Left hindlimb (tissue), 1 donor: ENCODE data around the gene C18orf63.

ENCODE experiments used
- DNase-seq: peaks from one replicate; pipeline ENCODE4 v3.0.0-alpha.2; 2018

Gene C18orf63

DNA sequence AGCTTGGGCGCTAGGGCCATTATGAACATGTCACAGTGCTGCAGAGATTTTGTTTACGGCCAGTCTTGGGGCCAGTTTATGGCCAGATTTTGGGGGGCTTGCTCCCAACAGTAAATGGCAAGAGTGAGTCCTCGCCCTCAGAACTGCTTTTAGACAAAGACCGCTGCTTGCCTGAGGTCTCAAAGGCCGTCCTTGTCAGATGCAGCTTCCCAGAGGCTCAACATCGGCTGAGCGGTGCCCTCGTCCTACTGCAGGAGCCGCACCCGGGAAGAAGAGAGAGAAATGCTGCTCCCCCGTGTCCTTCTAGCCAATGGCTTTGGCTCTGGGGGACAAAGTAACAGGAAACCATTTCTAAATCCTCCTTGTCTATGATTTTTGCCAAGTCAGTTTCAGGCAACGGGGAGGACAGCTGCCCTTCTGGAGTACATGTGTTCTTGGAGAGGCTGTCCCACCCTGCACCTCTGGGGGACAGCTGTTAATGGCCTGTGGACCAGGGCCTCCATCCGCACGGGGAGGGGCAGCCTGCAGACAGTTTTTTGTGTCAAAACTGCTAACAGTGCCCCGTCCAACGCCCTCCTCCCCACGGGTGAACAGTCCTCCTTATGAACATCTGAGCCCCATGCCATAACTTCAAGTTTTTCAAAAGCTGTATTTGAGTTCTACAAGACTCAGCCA, 66.1 kb downstream of the C18orf63 start:
- DNase-seq: no peak

DNA sequence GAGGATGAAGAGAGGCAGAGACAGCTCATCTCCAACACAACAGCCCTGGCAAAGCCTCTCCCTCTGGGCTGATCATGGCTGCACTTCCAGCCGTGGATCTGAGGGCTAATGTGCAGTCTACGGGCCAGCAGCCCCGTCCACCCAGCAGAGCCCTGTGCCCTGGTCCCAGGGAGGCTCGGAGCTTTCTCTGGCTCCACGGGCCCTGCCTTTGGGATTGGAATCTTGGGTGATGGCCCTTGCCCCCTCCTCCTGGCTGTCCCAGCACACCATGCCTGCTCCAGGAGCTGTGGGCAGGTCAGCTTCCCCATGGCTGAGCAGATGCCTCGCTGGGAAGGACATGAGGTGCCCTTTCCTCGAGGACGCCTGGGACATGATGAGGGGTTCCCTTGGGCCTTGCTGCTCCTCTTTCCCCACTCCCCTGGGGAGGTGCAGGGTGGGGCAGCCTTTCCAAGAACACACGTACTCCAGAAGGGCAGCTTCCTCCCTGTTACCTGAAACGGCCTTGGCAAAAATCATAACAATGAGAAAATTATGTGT, 66.9 kb downstream of the C18orf63 start:
- DNase-seq: no peak

DNA sequence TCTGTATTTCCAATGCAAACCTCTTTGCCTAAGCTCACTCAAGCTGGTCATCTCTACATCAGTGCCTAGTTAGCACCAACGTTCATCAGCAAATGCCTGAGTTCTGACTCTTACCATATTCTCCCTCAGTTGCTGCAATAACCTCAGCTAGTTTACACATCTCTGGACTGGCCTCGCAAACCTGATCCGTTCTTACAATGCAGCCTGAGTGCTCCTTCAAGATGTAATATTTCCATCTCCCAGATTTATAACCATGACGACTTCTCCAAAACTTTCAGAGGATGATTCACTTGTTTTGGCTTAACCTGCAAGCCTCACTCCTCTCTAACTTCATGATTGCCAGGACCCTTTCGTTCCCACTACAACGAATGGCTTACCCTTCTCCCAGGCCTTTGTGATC, 71.7 kb downstream of the C18orf63 start:
- DNase-seq: no peak

DNA sequence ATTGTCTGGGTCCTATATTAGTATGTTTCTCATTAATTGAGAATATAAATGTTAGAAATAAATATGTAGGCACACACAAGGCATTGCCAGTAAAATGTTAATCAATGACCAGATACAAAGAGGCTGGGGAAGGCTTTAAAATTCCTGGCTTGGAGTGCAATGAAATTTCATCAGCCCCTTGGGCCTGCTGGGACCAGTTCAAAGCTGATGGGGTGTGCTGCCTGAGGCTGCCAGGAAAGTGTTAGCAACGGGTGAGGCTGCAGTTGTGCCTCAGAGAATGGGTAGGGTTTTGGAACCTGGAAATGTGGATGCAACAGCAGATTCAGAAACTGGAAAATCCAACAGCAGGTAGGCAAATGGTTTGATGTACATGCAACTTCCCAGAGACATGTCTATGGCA, 72.6 kb downstream of the C18orf63 start:
- DNase-seq: no peak

- no peak for DNase-seq
Measured at GRCh38 chr18:74389171-74389927, 73.7 kb downstream of the C18orf63 start.

DNA sequence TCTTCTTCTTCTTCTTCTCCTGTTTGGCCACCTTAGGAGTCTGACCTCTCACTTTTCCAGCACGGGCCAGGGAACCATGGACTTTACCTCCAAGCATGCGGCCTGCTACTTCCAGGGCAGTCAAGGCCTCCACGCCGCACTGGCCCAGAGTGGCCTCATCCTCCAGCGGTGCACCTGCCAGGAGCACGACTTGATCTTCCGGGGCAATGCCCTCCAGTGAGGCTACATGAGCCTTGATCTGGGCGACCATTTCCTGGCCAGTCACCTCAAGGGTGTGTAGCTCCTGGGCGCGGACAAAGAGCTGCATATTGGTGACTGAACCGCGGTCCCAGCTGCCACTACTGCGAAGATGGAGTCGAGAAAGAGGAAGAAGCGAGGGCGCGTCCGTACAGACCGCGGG, 74.4 kb downstream of the C18orf63 start:
- no peak for DNase-seq

- no peak for DNase-seq
Measured at GRCh38 chr18:74390900-74391299, 75.3 kb downstream of the C18orf63 start.

DNA sequence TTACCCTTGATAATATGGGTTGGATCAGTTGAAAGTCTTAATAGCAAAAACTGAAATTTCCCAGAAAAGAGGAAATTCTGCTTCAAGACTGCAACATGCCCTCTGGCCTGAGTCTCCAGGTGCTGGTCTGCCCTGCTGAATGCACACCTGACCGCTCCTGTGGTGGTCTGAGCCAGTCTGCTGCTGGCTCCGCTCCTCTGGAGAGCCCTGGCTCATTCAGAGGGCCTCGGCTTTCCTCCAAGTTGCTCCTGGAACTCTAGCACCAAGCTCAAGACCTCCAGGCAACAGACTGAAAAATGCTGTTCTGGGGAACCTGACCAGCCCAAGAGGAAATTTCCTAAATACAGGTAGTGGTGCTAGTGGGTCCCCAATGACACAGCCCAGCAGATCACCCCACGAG, 76.7 kb downstream of the C18orf63 start:
- DNase-seq: no peak

DNA sequence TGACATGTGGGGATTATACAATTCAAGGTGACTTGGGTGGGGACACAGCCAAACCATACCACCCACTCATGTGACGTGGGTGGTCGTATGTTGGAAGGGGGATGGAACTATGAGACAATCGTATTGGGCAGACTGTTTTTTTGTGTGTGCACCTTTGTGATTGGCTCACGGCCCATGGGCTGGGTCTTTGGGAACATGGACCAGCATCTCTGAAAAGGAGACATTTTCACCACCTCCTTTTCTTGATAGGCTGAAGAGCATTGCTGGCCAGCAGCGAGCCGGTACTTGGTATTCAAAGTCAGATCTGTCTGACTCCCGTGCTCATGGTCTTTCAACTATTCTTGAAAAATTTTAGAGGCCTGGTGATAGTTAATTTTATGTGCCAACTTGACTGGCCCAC, 79.4 kb downstream of the C18orf63 start:
- no peak for DNase-seq

- no peak for DNase-seq
Measured at GRCh38 chr18:74395648-74396154, 80.1 kb downstream of the C18orf63 start.

DNA sequence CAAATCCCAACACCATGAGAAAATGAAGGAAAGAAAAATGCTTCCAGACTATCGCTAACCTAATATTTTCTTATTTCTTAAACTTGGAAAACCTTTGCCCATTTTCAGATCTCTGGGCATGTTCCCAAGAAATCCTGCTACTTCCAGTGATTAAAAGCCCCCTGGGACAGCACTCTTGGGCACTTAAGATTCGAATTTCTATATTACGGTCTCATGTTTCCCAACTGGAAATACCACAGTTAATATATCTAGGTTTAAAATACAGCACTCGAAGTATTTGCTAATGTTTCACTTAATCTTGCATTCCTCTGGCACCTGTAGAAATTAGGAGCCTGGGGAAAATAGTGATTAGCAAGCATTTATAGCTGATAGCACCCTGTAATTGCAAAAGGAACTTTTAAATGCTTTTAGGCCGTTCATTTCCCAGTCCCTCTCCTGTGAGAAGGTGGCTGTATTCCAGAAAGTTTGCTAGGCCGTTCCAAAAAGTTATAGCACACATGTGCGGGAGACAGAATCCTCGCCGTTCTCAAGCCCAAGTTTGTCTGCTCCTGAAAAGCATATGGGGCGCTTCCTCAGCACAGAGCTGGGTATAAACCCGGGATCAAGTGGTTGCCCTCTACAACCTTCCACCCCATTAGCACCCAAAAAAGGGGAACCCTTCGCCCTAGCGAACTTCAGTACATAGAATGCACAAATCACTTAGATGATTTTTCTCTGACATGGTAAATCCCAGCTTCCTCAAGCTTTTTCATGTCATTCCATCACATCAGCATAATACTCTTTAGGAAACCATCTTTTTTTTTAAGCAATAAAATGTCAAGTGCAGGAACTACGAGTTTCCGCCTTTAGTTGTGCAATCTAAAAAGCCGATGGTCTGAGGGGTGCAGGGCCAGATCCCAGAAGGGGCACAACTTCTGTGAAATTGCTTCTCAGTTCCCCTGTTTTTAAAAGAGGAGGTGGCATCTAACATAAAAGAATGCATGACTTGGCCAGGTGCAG, 80.8 kb downstream of the C18orf63 start:
- peak; percentile 59 for DNase-seq

DNA sequence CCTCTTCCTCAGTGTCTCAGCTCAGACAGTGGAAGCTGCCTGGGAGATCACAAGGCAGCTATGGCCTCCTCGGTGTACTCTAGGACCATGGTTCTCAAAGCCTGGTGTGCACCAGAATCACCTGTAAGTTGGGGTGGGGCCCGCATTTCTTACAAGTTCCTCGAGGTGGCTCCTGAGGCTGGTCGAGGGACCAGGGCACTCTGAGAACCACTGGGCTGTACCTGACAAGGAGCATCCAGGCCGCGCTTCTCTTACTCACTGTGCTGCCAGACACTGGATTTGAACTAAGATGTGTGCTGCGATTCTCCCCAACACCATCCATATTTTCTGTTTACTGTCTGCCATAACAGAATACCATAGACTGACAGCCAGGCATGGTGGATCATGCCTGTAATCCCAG, 81.9 kb downstream of the C18orf63 start:
- no peak for DNase-seq

DNA sequence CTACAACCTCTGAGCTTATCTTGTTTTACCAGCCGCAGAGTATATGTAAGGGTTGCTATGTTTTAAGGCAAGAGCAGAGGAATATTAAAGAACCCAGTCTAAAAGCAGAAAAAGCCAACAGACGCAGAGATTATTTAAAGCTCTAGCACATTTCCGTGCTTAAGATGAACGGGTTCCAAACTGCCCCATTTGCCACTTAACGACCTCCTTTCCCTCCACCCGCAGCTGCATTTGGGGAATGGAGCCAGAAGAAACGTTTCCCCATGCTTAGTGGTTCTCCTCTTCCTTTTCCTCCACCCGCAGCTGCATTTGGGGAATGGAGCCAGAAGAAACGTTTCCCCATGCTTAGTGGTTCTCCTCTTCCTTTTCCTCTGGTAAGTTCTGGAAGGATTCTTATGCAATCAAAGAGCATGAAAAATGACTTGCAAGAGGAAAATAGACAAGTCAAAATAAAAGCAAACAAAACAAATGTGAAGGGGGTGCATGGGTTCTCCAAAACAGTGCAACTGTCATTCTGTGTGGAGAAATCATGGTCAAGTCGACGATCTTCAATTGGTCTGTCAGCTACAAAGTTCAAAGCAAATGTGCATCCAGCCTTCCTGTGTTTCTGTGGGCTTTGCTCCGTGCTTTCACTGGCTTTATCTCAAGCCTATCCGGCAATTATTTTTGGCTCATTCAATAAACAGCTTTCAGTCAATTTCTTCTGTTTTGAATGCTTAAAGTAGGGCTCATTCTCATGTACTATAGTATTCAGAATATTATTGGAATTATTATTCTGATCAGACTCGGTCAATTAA, 83.7 kb downstream of the C18orf63 start:
- DNase-seq: peak; percentile 56

DNA sequence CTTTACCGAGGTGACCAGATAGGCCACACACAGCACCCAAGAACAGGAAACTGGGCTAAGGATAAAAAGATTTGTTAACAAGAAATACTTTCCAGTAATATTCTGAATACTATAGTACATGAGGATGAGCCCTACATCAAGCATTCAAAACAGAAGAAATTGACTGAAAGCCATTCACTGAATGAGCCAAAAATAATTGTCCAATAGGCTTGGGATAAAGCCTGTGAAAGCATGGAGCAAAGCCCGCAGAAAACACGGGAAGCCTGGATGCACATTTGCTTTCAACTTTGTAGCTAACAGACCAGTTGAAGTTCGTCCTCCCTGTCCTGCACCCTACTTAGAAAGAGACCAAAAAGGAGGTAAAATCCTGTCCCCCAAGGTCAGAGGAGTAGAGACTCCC, 85.2 kb downstream of the C18orf63 start:
- no peak for DNase-seq

DNA sequence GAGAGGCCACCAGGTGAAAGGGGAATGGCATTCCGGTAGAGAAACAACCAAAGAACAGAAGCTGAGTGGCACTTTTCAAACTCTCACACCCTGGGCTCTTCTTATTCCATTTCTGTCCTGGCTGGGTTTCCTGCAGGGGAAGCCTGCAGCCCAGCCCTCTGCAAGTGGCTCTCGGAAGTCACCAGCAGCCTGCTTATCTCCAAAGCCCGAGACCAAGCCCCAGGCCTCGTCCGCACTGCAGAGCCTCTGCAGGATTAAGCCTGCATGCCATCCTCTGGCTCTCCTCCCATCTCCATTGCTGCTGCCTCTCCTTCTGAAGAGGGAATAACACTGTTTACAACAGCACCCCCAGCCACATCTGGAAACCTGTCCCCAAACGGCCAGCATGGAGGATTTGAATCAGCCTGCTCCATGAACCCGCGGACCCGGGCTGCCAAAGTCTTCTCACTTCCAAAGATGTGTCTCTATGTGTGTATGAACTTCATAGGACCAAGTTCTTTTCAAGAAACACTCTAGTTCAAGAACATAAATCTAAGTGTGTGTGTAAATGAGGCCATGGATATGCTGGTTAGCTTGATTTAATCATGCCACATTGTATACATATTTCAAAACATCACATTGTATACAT, 87.3 kb downstream of the C18orf63 start:
- DNase-seq: no peak

- no peak for DNase-seq
Measured at GRCh38 chr18:74407888-74408287, 92.2 kb downstream of the C18orf63 start.
